ENCODE results near the gene SASH1.

Gene SASH1

DNA sequence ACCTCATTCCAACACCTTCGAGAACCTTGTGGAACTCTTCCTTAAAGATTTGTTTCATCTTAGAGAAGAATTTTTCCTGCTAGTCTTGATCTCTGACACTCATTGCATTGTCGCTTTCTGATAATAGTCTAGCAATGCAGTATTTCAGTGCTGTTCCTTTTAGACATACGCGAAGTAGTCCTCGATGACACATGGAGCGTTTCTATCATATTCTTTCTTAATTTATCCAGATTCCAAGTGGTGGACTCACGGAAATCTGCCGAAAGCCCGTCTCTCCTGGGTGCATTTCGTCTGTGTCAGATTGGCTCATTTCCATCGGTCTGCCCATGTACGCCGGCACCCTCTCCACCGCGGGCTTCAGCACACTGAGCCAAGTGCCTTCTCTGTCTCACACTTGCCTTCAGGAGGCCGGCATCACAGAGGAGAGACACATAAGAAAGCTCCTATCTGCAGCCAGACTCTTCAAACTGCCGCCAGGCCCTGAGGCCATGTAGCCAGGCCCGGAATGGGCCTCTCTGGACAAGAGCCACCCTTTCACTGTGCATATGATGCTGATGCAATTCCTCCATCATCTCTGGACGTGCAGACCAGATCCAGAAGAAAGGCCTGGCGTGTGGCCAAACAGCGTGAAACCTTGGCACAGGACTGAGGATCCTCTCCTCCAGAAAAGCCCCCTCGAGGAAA lies 205.6 kb downstream of the SASH1 start:
- no peak for DNase-seq (ENCODE audit: low spot score)
- in situ Hi-C loops (cut with MboI; ENCODE audit: low pct_unique_long_range_greater_than_20kb, low sequenced_read_pairs, unreplicated experiment), result no loop called here

GRCh38 chr6:148548749-148549140 lies 206.1 kb downstream of the SASH1 start:
- DNase-seq (ENCODE audit: low spot score), result no peak
- in situ Hi-C loops (cut with MboI; ENCODE audit: low pct_unique_long_range_greater_than_20kb, low sequenced_read_pairs, unreplicated experiment), result no loop called here
- TF ChIP-seq CTCF (IDR thresholded peaks at IDR 0.05; ENCODE audit: extremely low read depth, insufficient read depth, missing control alignments), result no peak

More for the DNA sequence above, 205.6 kb downstream of the SASH1 start:
- no peak for TF ChIP-seq CTCF (IDR thresholded peaks at IDR 0.05; ENCODE audit: extremely low read depth, insufficient read depth, missing control alignments)

DNA sequence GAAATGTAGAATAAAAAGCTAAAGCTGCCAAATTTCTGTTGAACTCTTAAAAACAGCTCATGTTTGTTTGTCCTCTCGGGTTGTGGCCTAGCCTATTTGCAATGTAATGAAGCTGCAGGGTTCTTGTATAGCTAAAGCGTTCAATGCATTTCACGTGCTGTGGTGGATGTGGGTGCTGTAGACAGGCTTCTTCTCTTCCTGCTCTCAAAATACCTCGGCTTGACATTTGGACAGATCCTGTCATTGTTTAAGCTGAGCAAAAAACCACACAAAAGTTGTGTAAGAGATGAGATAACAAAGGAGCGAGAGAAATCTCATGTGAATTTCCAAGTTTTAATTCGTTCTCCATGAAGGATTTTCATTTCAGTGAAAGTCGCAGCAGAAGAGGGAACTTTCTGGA lies 207.9 kb downstream of the SASH1 start:
- in situ Hi-C loops (cut with MboI; ENCODE audit: low pct_unique_long_range_greater_than_20kb, low sequenced_read_pairs, unreplicated experiment), result no loop called here
- DNase-seq (ENCODE audit: low spot score), result no peak
- TF ChIP-seq CTCF (IDR thresholded peaks at IDR 0.05; ENCODE audit: extremely low read depth, insufficient read depth, missing control alignments), result no peak

- no peak for TF ChIP-seq CTCF (IDR thresholded peaks at IDR 0.05; ENCODE audit: extremely low read depth, insufficient read depth, missing control alignments)
- in situ Hi-C loops (cut with MboI; ENCODE audit: low pct_unique_long_range_greater_than_20kb, low sequenced_read_pairs, unreplicated experiment), result no loop called here
- DNase-seq (ENCODE audit: low spot score), result no peak
These were observed 208.6 kb downstream of the SASH1 start for GRCh38 chr6:148551226-148551625.

GRCh38 chr6:148556410-148556809 lies 213.8 kb downstream of the SASH1 start:
- TF ChIP-seq CTCF (IDR thresholded peaks at IDR 0.05; ENCODE audit: extremely low read depth, insufficient read depth, missing control alignments), result no peak
- no peak for DNase-seq (ENCODE audit: low spot score)
- in situ Hi-C loops (cut with MboI; ENCODE audit: low pct_unique_long_range_greater_than_20kb, low sequenced_read_pairs, unreplicated experiment), result no loop called here

- in situ Hi-C loops (cut with MboI; ENCODE audit: low pct_unique_long_range_greater_than_20kb, low sequenced_read_pairs, unreplicated experiment), result no loop called here
- TF ChIP-seq CTCF (IDR thresholded peaks at IDR 0.05; ENCODE audit: extremely low read depth, insufficient read depth, missing control alignments), result no peak
- no peak for DNase-seq (ENCODE audit: low spot score)
These were observed 215.2 kb downstream of the SASH1 start for GRCh38 chr6:148557796-148558321.
